Keratinocyte (primary cell): ENCODE measurements around the gene SLC25A46. TPM values are rescaled to one million over a fixed set of nuclear protein-coding genes. Genes with fewer than 3 reads are reported as not detected.

Experiments
- DNase-seq: peaks from one replicate; pipeline ENCODE4 v3.0.0-alpha.2; 2011; ENCODE audit warnings: low read depth, missing footprints, low spot score
- FAIRE-seq: peaks from 2 replicates; lab custom pipeline; 2011; peaks lifted over from hg19 to GRCh38; lab: Jason Lieb, UNC
- H2AFZ ChIP-seq: 2 replicates; pipeline ENCODE4 v1.6.0; 2012; ENCODE audit warnings: low read length, control low read depth, inconsistent platforms; ENCODE audit not compliant: control insufficient read depth
- H3K27ac ChIP-seq: 2 replicates; pipeline ENCODE4 v1.5.1; 2011; ENCODE audit warnings: low read length; ENCODE audit not compliant: control insufficient read depth, insufficient read depth
- H3K27me3 ChIP-seq: 3 replicates; pipeline ENCODE4 v1.6.0; 2011; ENCODE audit warnings: low read length; ENCODE audit not compliant: control insufficient read depth, insufficient read depth; ENCODE audit errors: extremely low read depth
- H3K36me3 ChIP-seq, 2 experiments: 2 replicates in 1 of 2; 3 replicates in 1 of 2; pipeline ENCODE4 v1.5.1; 2011; ENCODE audit warnings: low read length in 2 of 2, mild to moderate bottlenecking in 1 of 2; ENCODE audit not compliant: control insufficient read depth in 2 of 2, insufficient read depth in 2 of 2; ENCODE audit errors: extremely low read depth in 1 of 2
- H3K4me1 ChIP-seq: 3 replicates; pipeline ENCODE4 v1.5.1; 2011; ENCODE audit warnings: low read length; ENCODE audit not compliant: control insufficient read depth, insufficient read depth; ENCODE audit errors: extremely low read depth
- H3K4me2 ChIP-seq: 3 replicates; pipeline ENCODE4 v1.6.0; 2011; ENCODE audit warnings: low read depth, low read length; ENCODE audit not compliant: control insufficient read depth, insufficient read depth; ENCODE audit errors: extremely low read depth
- H3K4me3 ChIP-seq, 3 experiments: fragments of 200-600 bp in 1 of 3; sonication (generic) in 1 of 3; 2 replicates in 2 of 3; 3 replicates in 1 of 3; pipeline ENCODE4 v1.5.1; 2011 to 2016; ENCODE audit warnings: low read length in 3 of 3, mild to moderate bottlenecking in 3 of 3, control low read depth in 2 of 3, inconsistent platforms in 1 of 3, low read depth in 1 of 3, mixed read lengths in 1 of 3, mixed run types in 1 of 3, moderate library complexity in 1 of 3; ENCODE audit not compliant: control insufficient read depth in 2 of 3, insufficient read depth in 2 of 3; ENCODE audit errors: extremely low read depth in 1 of 3
- H3K79me2 ChIP-seq: 2 replicates; pipeline ENCODE4 v1.6.0; 2012; ENCODE audit warnings: low read length; ENCODE audit not compliant: control insufficient read depth, insufficient read depth
- H3K9ac ChIP-seq: 3 replicates; pipeline ENCODE4 v1.6.0; 2011; ENCODE audit warnings: low read length; ENCODE audit not compliant: control insufficient read depth, insufficient read depth; ENCODE audit errors: extremely low read depth
- H3K9me1 ChIP-seq: 3 replicates; pipeline ENCODE4 v1.6.0; 2011; ENCODE audit warnings: low read length; ENCODE audit not compliant: control insufficient read depth, insufficient read depth; ENCODE audit errors: extremely low read depth
- H3K9me3 ChIP-seq: 2 replicates; pipeline ENCODE4 v1.5.1; 2012; ENCODE audit warnings: low read depth, low read length; ENCODE audit not compliant: control insufficient read depth
- H4K20me1 ChIP-seq: 3 replicates; pipeline ENCODE4 v1.6.0; 2011; ENCODE audit warnings: low read length; ENCODE audit not compliant: control insufficient read depth, insufficient read depth; ENCODE audit errors: extremely low read depth
- CTCF ChIP-seq, 3 experiments: IDR thresholded peaks in 1 of 3; conservative IDR thresholded peaks in 1 of 3; optimal IDR thresholded peaks in 1 of 3; 2 replicates in 2 of 3; 3 replicates in 1 of 3; pipeline versions ENCODE3 to v1.5.1; 2011; ENCODE audit warnings: low read length in 3 of 3, mild to moderate bottlenecking in 3 of 3, moderate library complexity in 2 of 3, control low read depth in 1 of 3, inconsistent platforms in 1 of 3; ENCODE audit not compliant: insufficient read depth in 2 of 3; ENCODE audit errors: extremely low read depth in 1 of 3
- EZH2 ChIP-seq: IDR thresholded peaks from one replicate; pipeline ENCODE4 v1.6.1; 2012; ENCODE audit warnings: inconsistent platforms, mild to moderate bottlenecking, low read length, moderate library complexity
- dilution Hi-C: fragments of 300-500 bp; cut with MboI; formaldehyde crosslinking; loops from one replicate; pipeline ENCODE4 v1.7.0; 2020; ENCODE audit warnings: low sequenced_read_pairs; ENCODE audit not compliant: extremely low pct_ligation_motif_present
- polyA plus RNA-seq, 5 experiments: library from polyadenylated mRNA; depleted of rRNA in 3 of 5; stranded (reverse) in 3 of 5; stranded (forward) in 1 of 5; unstranded in 1 of 5; fragments of >200 nt; gene quantifications; 1 replicate in 1 of 5; 2 replicates in 3 of 5; 3 replicates in 1 of 5; pipeline versions ENCODE4 v1.2.1 to v1.2.3, GENCODE V29; 2011 to 2012; ENCODE audit warnings: missing spikeins in 2 of 5, low read depth in 1 of 5, low replicate concordance in 1 of 5

Gene SLC25A46
- polyA plus RNA-seq, 1 donor (not counting 4 experiments of a cell fraction or from before 2014, with no cell fraction given): 56.2 TPM

- Histone ChIP-seq H3K79me2 (no peaks in the 10 kb centered on the region), H3K36me3 (no peaks in the 10 kb centered on the region), H3K27ac (no peak overlapping the region), H3K9me3 (no peaks in the 10 kb centered on the region), H3K9me1 (no peaks in the 10 kb centered on the region), H3K27me3 (no peaks in the 10 kb centered on the region), H3K9ac (no peak overlapping the region), H2AFZ (no peak overlapping the region), H3K4me1 (no peaks in the 10 kb centered on the region), H3K4me2 (no peak overlapping the region), H3K4me3 (no peak overlapping the region), H4K20me1 (no peaks in the 10 kb centered on the region)
- no peak for FAIRE-seq
- dilution Hi-C loops: no loop called here
- no peak for DNase-seq
- TF ChIP-seq EZH2 (no peak), CTCF (optimal IDR thresholded peaks at IDR 0.05 in 1 of 3, IDR thresholded peaks at IDR 0.05 in 1 of 3, conservative IDR thresholded peaks at IDR 0.05 in 1 of 3; ENCODE audit: extremely low read depth in 1 of 3, insufficient read depth in 2 of 3, low read length in 3 of 3) (no peak)
These were observed 36.5 kb upstream of the SLC25A46 start for GRCh38 chr5:110702300-110702699.

- Histone ChIP-seq H3K4me2 (no peak overlapping the region), H3K9me3 (no peaks in the 10 kb centered on the region), H3K9me1 (no peaks in the 10 kb centered on the region), H3K4me3 (no peak overlapping the region), H2AFZ (no peak overlapping the region), H3K79me2 (no peaks in the 10 kb centered on the region), H3K27ac (no peak overlapping the region), H4K20me1 (no peaks in the 10 kb centered on the region), H3K36me3 (no peaks in the 10 kb centered on the region), H3K27me3 (no peaks in the 10 kb centered on the region), H3K4me1 (no peaks in the 10 kb centered on the region), H3K9ac (no peak overlapping the region)
- DNase-seq: no peak
- no peak for FAIRE-seq
- TF ChIP-seq EZH2 (no peak), CTCF (optimal IDR thresholded peaks at IDR 0.05 in 1 of 3, IDR thresholded peaks at IDR 0.05 in 1 of 3, conservative IDR thresholded peaks at IDR 0.05 in 1 of 3; ENCODE audit: extremely low read depth in 1 of 3, insufficient read depth in 2 of 3, low read length in 3 of 3) (no peak)
- dilution Hi-C loops: no loop called here
These were observed 36.1 kb upstream of the SLC25A46 start for GRCh38 chr5:110702704-110703103.
